ENCODE results near the gene CDH8. TPM values are rescaled to one million over a fixed set of nuclear protein-coding genes. Genes with fewer than 3 reads are reported as not detected.

Gene CDH8
- total RNA-seq, 1 donor from 2014 or later: not detected

- ATAC-seq: no peak
Observed at GRCh38 chr16:61665512-61665911, 370.7 kb downstream of the CDH8 start.

GRCh38 chr16:61659936-61660335 lies 376.3 kb downstream of the CDH8 start:
- DNase-seq (ENCODE audit: low spot score): no peak
- ATAC-seq: no peak

More at GRCh38 chr16:61665512-61665911, 370.7 kb downstream of the CDH8 start:
- DNase-seq (ENCODE audit: low spot score): no peak

- no peak for ATAC-seq
- no peak for DNase-seq (ENCODE audit: low spot score)
Observed at GRCh38 chr16:61654962-61655361, 381.3 kb downstream of the CDH8 start.

- DNase-seq (ENCODE audit: low spot score) (no peak), ATAC-seq (no peak)
Observed at GRCh38 chr16:61653544-61653943, 382.7 kb downstream of the CDH8 start.

GRCh38 chr16:61645561-61645960 lies 390.7 kb downstream of the CDH8 start:
- ATAC-seq: no peak
- no peak for DNase-seq (ENCODE audit: low spot score)

GRCh38 chr16:61644736-61645135 lies 391.5 kb downstream of the CDH8 start:
- DNase-seq (ENCODE audit: low spot score): no peak
- no peak for ATAC-seq

- ATAC-seq (no peak), DNase-seq (ENCODE audit: low spot score) (no peak)
Observed at GRCh38 chr16:61617219-61617783, 418.9 kb downstream of the CDH8 start.

GRCh38 chr16:61616088-61616487 lies 420.1 kb downstream of the CDH8 start:
- DNase-seq (ENCODE audit: low spot score) (no peak), ATAC-seq (no peak)

- DNase-seq (ENCODE audit: low spot score) (no peak), ATAC-seq (no peak)
Observed at GRCh38 chr16:61611847-61612491, 424.3 kb downstream of the CDH8 start.

- DNase-seq (ENCODE audit: low spot score): no peak
Observed at GRCh38 chr16:61606581-61606980, 429.7 kb downstream of the CDH8 start.

More at GRCh38 chr16:61606581-61606980, 429.7 kb downstream of the CDH8 start:
- ATAC-seq: no peak

Measured in left lobe of liver (tissue), 2 donors.